Activated CD4-positive, alpha-beta T cell treated with anti-CD3 and anti-CD28 coated beads, Interleukin-10, Interleukin-2, amounts not matched to agents 100 ng/mL and 50 ng/mL, durations not matched to agents 16 hours and 8 hours (primary cell): Measurements from ENCODE around the gene GALNT7.

Experiments
- DNase-seq: peaks from one replicate; pipeline ENCODE4 v3.0.0-alpha.2; 2020

Gene GALNT7

GRCh38 chr4:173365359-173365996, 196.9 kb downstream of the GALNT7 start:
- DNase-seq: no peak

- DNase-seq: peak; percentile 72
Observed at GRCh38 chr4:173367285-173367684, 198.7 kb downstream of the GALNT7 start.

- DNase-seq: peak; percentile 35
Observed at GRCh38 chr4:173367946-173368345, 199.3 kb downstream of the GALNT7 start.

GRCh38 chr4:173370130-173370476, 201.5 kb downstream of the GALNT7 start:
- DNase-seq: peak; percentile 53

- DNase-seq: peak; percentile 98
Observed at GRCh38 chr4:173370477-173371291, 202.1 kb downstream of the GALNT7 start, which contains the start of gene SAP30. TSS of gene SAP30 (plus strand) at chr4:173370954. CDS start at chr4:173371183, 229 bp downstream.

- peak; percentile 56 for DNase-seq
Observed at GRCh38 chr4:173371292-173372192, 202.9 kb downstream of the GALNT7 start.
